Measurements from ENCODE around the gene KBTBD7. TPM values are rescaled to one million over a fixed set of nuclear protein-coding genes. Genes with fewer than 3 reads are reported as not detected.

The KBTBD7 gene
- total RNA-seq, 4 donors from 2014 or later, result 4.5 to 11.1 (median 9.3) TPM

- no peak for DNase-seq (ENCODE audit: low spot score in 2 of 2)
- no peak for TF ChIP-seq CTCF (IDR thresholded peaks at IDR 0.05)
- no peak for TF ChIP-seq EP300 (IDR thresholded peaks at IDR 0.05)
- Histone ChIP-seq H3K36me3 (peaks cover 0 to 59% (median 0%) of the 10 kb centered on the region in 3 donors), H3K9me3 (no peaks in the 10 kb centered on the region), H3K27me3 (no peaks in the 10 kb centered on the region), H3K4me1 (no peaks in the 10 kb centered on the region), H3K4me3 (no peak overlapping the region), H3K27ac (no peak overlapping the region)
- WGBS, 2 donors, result 87 to 94% methylated on average over 3 of the region's 3 CpGs
These were observed 37.4 kb upstream of the KBTBD7 start for GRCh38 chr13:41231786-41232185.

GRCh38 chr13:41231025-41231677 lies 36.8 kb upstream of the KBTBD7 start:
- no peaks in the 10 kb centered on the region for H3K4me1 ChIP-seq
- H3K27me3 ChIP-seq, result no peaks in the 10 kb centered on the region
- WGBS, 2 donors, result 90 to 94% methylated on average over 2 of the region's 2 CpGs
- TF ChIP-seq POLR2A (IDR thresholded peaks at IDR 0.05) (no peak), EP300 (IDR thresholded peaks at IDR 0.05) (no peak), CTCF (IDR thresholded peaks at IDR 0.05) (no peak)
- no peak overlapping the region for H3K27ac ChIP-seq
- no peaks in the 10 kb centered on the region for H3K9me3 ChIP-seq
- no peak for DNase-seq (ENCODE audit: low spot score in 2 of 2)
- no peak overlapping the region for H3K4me3 ChIP-seq
- H3K36me3 ChIP-seq, result peaks cover 0 to 64% (median 0%) of the 10 kb centered on the region in 3 donors

GRCh38 chr13:41229356-41229755 lies 35.0 kb upstream of the KBTBD7 start:
- Histone ChIP-seq H3K4me3 (no peak overlapping the region), H3K27ac (no peak overlapping the region), H3K36me3 (peaks cover 0 to 62% (median 0%) of the 10 kb centered on the region in 3 donors), H3K9me3 (no peaks in the 10 kb centered on the region), H3K27me3 (no peaks in the 10 kb centered on the region), H3K4me1 (no peaks in the 10 kb centered on the region)
- TF ChIP-seq CTCF (IDR thresholded peaks at IDR 0.05) (no peak), EP300 (IDR thresholded peaks at IDR 0.05) (no peak), POLR2A (IDR thresholded peaks at IDR 0.05) (no peak)
- DNase-seq (ENCODE audit: low spot score in 2 of 2), result no peak

GRCh38 chr13:41224113-41225110 lies 30.0 kb upstream of the KBTBD7 start:
- TF ChIP-seq EP300 (IDR thresholded peaks at IDR 0.05) (no peak), CTCF (IDR thresholded peaks at IDR 0.05) (no peak), POLR2A (IDR thresholded peaks at IDR 0.05) (no peak)
- Histone ChIP-seq H3K4me1 (no peaks in the 10 kb centered on the region), H3K9me3 (no peaks in the 10 kb centered on the region), H3K27me3 (no peaks in the 10 kb centered on the region), H3K36me3 (peaks cover 0 to 18% (median 0%) of the 10 kb centered on the region in 3 donors), H3K4me3 (no peak overlapping the region), H3K27ac (no peak overlapping the region)
- 78 to 79% methylated on average over 7 of the region's 7 CpGs for WGBS, 2 donors
- DNase-seq (ENCODE audit: low spot score in 2 of 2), result no peak

All from tibial nerve (tissue), 4 donors.